ENCODE data around the gene HRG. TPM values are rescaled to one million over a fixed set of nuclear protein-coding genes. Genes with fewer than 3 reads are reported as not detected.

HRG gene, protein sequence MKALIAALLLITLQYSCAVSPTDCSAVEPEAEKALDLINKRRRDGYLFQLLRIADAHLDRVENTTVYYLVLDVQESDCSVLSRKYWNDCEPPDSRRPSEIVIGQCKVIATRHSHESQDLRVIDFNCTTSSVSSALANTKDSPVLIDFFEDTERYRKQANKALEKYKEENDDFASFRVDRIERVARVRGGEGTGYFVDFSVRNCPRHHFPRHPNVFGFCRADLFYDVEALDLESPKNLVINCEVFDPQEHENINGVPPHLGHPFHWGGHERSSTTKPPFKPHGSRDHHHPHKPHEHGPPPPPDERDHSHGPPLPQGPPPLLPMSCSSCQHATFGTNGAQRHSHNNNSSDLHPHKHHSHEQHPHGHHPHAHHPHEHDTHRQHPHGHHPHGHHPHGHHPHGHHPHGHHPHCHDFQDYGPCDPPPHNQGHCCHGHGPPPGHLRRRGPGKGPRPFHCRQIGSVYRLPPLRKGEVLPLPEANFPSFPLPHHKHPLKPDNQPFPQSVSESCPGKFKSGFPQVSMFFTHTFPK
- total RNA-seq, result 1,000 to 10,000 TPM in 2 of 6 experiments, 100 to 1,000 TPM in 4; 378 to 1,312 (median 664) TPM
- long read RNA-seq, transcript HRG-201 (7 exons, 2,015 nt), result major isoform, 8 of 38 reads
- long read RNA-seq, partial matches to known transcripts, result 7 of 38 reads
- long read RNA-seq, other reads (novel, unspliced or antisense), result 23 of 38 reads

DNA sequence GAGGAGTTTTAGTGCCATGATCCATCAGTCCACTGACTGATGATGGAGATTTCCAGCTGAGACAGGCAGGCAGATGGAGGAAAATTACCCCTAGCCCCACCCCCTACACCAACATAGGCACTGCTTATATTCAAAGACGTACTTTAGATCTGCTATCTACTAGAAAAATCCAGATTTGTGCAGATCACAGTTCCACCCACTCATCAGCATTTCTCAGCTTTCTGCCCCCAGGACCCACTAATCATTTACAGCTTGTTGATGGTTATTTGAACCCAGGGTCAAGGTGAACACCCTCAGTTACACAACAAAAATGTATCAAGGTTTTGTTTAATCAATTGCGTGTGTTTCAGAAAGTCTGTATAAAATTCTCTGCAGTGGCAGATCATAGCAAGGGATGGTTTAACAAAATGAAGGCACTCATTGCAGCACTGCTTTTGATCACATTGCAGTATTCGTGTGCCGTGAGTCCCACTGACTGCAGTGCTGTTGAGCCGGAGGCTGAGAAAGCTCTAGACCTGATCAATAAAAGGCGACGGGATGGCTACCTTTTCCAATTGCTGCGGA lies at the start of gene HRG:
Gene HRG (plus strand): TSS at position 390 of the 564 bp plus-strand sequence. CDS start 18 bp downstream, at position 408.
- intact Hi-C loops (cut with DNase I), result no loop called here
- peaks cover 0 to 29% (median 8%) of the 10 kb centered on the region in 4 donors for H3K4me1 ChIP-seq
- peak in 1 of 3 donors; percentile 60 for DNase-seq
- peak; percentile 48 for TF ChIP-seq POLR2A (IDR thresholded peaks at IDR 0.05)
- no peak for TF ChIP-seq CTCF (IDR thresholded peaks at IDR 0.05)
- H3K27ac ChIP-seq, result peak within 1 kb of the TSS; percentile 84 to 89 (median 88)
- H3K4me3 ChIP-seq, result peak within 1 kb of the TSS; percentile 38 to 68 (median 51)
- 38% methylated on average over 8 of the region's 8 CpGs for WGBS (ENCODE audit: insufficient coverage, low coverage, low lambda C conversion rate, missing lambda C conversion rate)
- no peaks in the 10 kb centered on the region for H3K9me3 ChIP-seq
- H3K36me3 ChIP-seq, result peaks cover 0 to 17% (median 4%) of the 10 kb centered on the region in 4 donors
- peak; percentile 77 to 90 (median 82) for ATAC-seq
- H3K27me3 ChIP-seq, result no peaks in the 10 kb centered on the region

DNA sequence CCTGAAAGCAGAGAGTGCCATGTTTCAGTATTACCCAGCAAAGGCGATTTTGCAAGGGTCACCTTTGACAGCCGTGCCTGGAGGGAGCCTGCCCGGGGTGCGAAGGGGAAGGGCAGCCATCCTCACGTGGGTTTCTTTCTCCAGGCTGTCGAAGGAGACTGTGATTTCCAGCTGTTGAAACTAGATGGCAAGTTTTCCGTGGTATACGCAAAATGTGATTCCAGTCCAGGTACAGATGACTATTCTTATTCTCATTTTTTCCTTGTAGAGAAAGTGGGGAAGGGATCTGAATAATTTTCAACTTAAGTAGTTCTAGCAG lies 49.6 kb upstream of the HRG start:
- Histone ChIP-seq H3K36me3 (peaks cover 0 to 44% (median 13%) of the 10 kb centered on the region in 4 donors), H3K4me1 (peaks cover 2 to 49% (median 21%) of the 10 kb centered on the region in 4 donors), H3K27me3 (no peaks in the 10 kb centered on the region), H3K4me3 (no peak overlapping the region), H3K27ac (peak overlapping the region in 1 of 3 donors; percentile 24), H3K9me3 (no peaks in the 10 kb centered on the region)
- intact Hi-C loops (cut with DNase I), result loop anchor here in 1 of 2 donors (5.0 kb wide), 1 partner anchor 141 kb away; no protein-coding TSS in a partner anchor
- TF ChIP-seq POLR2A (IDR thresholded peaks at IDR 0.05) (no peak), CTCF (IDR thresholded peaks at IDR 0.05) (no peak)
- 51% methylated on average over 8 of the region's 8 CpGs for WGBS (ENCODE audit: insufficient coverage, low coverage, low lambda C conversion rate, missing lambda C conversion rate)
- DNase-seq, result no peak
- no peak for ATAC-seq

DNA sequence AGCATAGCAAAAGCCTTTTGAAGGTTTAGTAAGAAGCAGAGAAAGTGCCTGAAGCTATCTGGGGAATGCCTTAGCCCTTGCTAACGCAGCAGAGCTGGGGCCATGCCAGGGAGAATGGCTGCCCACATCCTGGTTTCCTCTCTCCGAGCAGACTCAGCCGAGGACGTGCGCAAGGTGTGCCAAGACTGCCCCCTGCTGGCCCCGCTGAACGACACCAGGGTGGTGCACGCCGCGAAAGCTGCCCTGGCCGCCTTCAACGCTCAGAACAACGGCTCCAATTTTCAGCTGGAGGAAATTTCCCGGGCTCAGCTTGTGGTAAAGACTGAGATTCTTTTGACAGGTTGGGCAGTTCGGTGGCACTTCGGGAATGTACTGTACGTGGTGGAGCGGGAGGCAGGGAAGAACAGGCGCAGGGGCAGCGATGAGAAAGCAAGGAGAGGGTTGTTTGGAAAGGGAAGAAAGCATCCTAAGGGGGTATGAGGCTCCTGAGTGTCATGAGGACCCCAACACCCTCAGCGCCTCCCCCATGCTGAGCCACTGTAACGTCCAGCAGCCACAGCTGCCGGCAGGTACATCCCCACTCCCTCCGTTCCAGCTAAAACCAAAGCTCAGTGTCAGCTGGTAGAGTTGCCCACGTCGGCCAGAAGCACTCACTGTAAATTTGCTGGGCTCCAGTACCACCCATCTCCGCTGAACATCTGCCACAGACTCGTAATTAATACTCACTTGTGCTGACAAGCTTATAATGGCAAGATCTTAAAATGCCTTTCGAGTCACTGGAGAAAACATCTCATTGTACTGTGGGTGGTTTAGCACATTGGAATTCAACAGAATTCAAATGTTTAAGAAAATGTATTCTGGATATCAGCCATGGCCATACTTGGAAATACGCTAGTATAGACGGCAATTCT lies 48.5 kb upstream of the HRG start:
- no peaks in the 10 kb centered on the region for H3K27me3 ChIP-seq
- ATAC-seq (peak; percentile 61 to 83 (median 65)), DNase-seq (peak; percentile 90 to 91 (median 90))
- no peak overlapping the region for H3K4me3 ChIP-seq
- peaks cover 0 to 39% (median 16%) of the 10 kb centered on the region in 4 donors for H3K4me1 ChIP-seq
- TF ChIP-seq POLR2A (IDR thresholded peaks at IDR 0.05) (no peak), CTCF (IDR thresholded peaks at IDR 0.05) (peak; percentile 88 to 92 (median 88))
- 23% methylated on average over 20 of the region's 31 CpGs for WGBS (ENCODE audit: insufficient coverage, low coverage, low lambda C conversion rate, missing lambda C conversion rate)
- H3K27ac ChIP-seq, result peak overlapping the region in 1 of 3 donors; percentile 24
- intact Hi-C loops (cut with DNase I), result loop anchor here in 1 of 2 donors (5.0 kb wide), 1 partner anchor 140 kb away; no protein-coding TSS in a partner anchor
- no peaks in the 10 kb centered on the region for H3K9me3 ChIP-seq
- peaks cover 0 to 44% (median 13%) of the 10 kb centered on the region in 4 donors for H3K36me3 ChIP-seq
